ENCODE measurements around the gene RPP21. TPM values are rescaled to one million over a fixed set of nuclear protein-coding genes. Genes with fewer than 3 reads are reported as not detected.
A peak's percentile ranks its signal among the peaks of the same experiment; 100 is the strongest.

The RPP21 gene
- total RNA-seq, 2 experiments from 2014 or later = 50.4 to 88.1 TPM

GRCh38 chr6:30341218-30341617, 3.7 kb upstream of the RPP21 start:
- H4K20me1 ChIP-seq (ENCODE audit: insufficient read depth, low read length) = no peaks in the 10 kb centered on the region
- no peak overlapping the region for H3K4me2 ChIP-seq (ENCODE audit: low read length)
- intact Hi-C loops (cut with micrococcal nuclease; ENCODE audit: unreplicated experiment) = loop anchor here (10.0 kb wide), 1 partner anchor 276 kb away; the partner anchor contains the start of genes POLR1H and PPP1R11
- no peak overlapping the region for H2AFZ ChIP-seq (ENCODE audit: low read length)
- no peak overlapping the region for H3K4me3 ChIP-seq (ENCODE audit: low read depth, low read length, poor library complexity, severe bottlenecking)
- H3K27ac ChIP-seq (ENCODE audit: low read depth, low read length, poor library complexity, severe bottlenecking) = no peak overlapping the region
- POLR2A ChIA-PET = no interaction called here
- peaks cover 7% of the 10 kb centered on the region; the same call in 1 of the 2 replicates for H3K79me2 ChIP-seq (ENCODE audit: insufficient read depth, low read depth, low read length)
- peaks cover 48% of the 10 kb centered on the region for H3K36me3 ChIP-seq (ENCODE audit: insufficient read depth, low read length)
- DNase-seq (ENCODE audit: low spot score) = no peak
- no peaks in the 10 kb centered on the region for H3K9me2 ChIP-seq (ENCODE audit: insufficient read depth, low read length)
- no TSS peak for BruUV-seq (replicated peaks)
- CTCF ChIA-PET (ENCODE audit: unreplicated experiment) = no interaction called here
- no peaks in the 10 kb centered on the region for H3K9me3 ChIP-seq (ENCODE audit: low read length)
- H3K4me1 ChIP-seq (ENCODE audit: insufficient read depth, low read length, poor library complexity, severe bottlenecking) = peaks cover 7% of the 10 kb centered on the region
- no peak for TF ChIP-seq EZH2phosphoT487 (IDR thresholded peaks at IDR 0.05; ENCODE audit: borderline replicate concordance, low read depth, low read length)
- TF ChIP-seq CTCF (conservative IDR thresholded peaks at IDR 0.05; ENCODE audit: low read length) = no peak

GRCh38 chr6:30341728-30342127, 3.2 kb upstream of the RPP21 start:
- intact Hi-C loops (cut with micrococcal nuclease; ENCODE audit: unreplicated experiment) = loop anchor here (10.0 kb wide), 1 partner anchor 277 kb away; the partner anchor contains the start of genes POLR1H and PPP1R11
- no peak for TF ChIP-seq EZH2phosphoT487 (IDR thresholded peaks at IDR 0.05; ENCODE audit: borderline replicate concordance, low read depth, low read length)
- no peak for TF ChIP-seq CTCF (conservative IDR thresholded peaks at IDR 0.05; ENCODE audit: low read length)
- peaks cover 7% of the 10 kb centered on the region; the same call in 1 of the 2 replicates for H3K79me2 ChIP-seq (ENCODE audit: insufficient read depth, low read depth, low read length)
- no peaks in the 10 kb centered on the region for H3K9me3 ChIP-seq (ENCODE audit: low read length)
- ChIA-PET CTCF (ENCODE audit: unreplicated experiment) (no interaction called here), POLR2A (interaction anchor here (0.6 kb wide), 1 partner anchor 498 kb away, joined by 5 read pairs; no protein-coding TSS in a partner anchor)
- no peak overlapping the region for H2AFZ ChIP-seq (ENCODE audit: low read length)
- no peaks in the 10 kb centered on the region for H3K9me2 ChIP-seq (ENCODE audit: insufficient read depth, low read length)
- H3K27ac ChIP-seq (ENCODE audit: low read depth, low read length, poor library complexity, severe bottlenecking) = no peak overlapping the region
- peaks cover 48% of the 10 kb centered on the region for H3K36me3 ChIP-seq (ENCODE audit: insufficient read depth, low read length)
- H3K4me3 ChIP-seq (ENCODE audit: low read depth, low read length, poor library complexity, severe bottlenecking) = no peak overlapping the region
- H3K4me1 ChIP-seq (ENCODE audit: insufficient read depth, low read length, poor library complexity, severe bottlenecking) = peaks cover 10% of the 10 kb centered on the region
- no TSS peak for BruUV-seq (replicated peaks)
- no peak for DNase-seq (ENCODE audit: low spot score)
- no peaks in the 10 kb centered on the region for H4K20me1 ChIP-seq (ENCODE audit: insufficient read depth, low read length)
- no peak overlapping the region for H3K4me2 ChIP-seq (ENCODE audit: low read length)

GRCh38 chr6:30344191-30344867, 627 bp upstream of the RPP21 start:
- POLR2A ChIA-PET = no interaction called here
- Histone ChIP-seq H4K20me1 (ENCODE audit: insufficient read depth, low read length) (no peaks in the 10 kb centered on the region), H3K4me2 (ENCODE audit: low read length) (peak overlapping the region; percentile 79; the same call in 1 of the 2 replicates), H3K36me3 (ENCODE audit: insufficient read depth, low read length) (peaks cover 37% of the 10 kb centered on the region), H3K4me3 (ENCODE audit: low read depth, low read length, poor library complexity, severe bottlenecking) (peak overlapping the region; percentile 82), H3K9me2 (ENCODE audit: insufficient read depth, low read length) (no peaks in the 10 kb centered on the region), H3K27ac (ENCODE audit: low read depth, low read length, poor library complexity, severe bottlenecking) (no peak overlapping the region), H3K4me1 (ENCODE audit: insufficient read depth, low read length, poor library complexity, severe bottlenecking) (peaks cover 16% of the 10 kb centered on the region), H2AFZ (ENCODE audit: low read length) (peak overlapping the region; percentile 63; the same call in 1 of the 2 replicates), H3K9me3 (ENCODE audit: low read length) (no peaks in the 10 kb centered on the region), H3K79me2 (ENCODE audit: insufficient read depth, low read depth, low read length) (peaks cover 7% of the 10 kb centered on the region; the same call in 1 of the 2 replicates)
- intact Hi-C loops (cut with micrococcal nuclease; ENCODE audit: unreplicated experiment) = loop anchor here (2.0 to 10.0 kb wide), 2 partner anchors 132 to 280 kb away; partner anchors contain the start of genes POLR1H, PPP1R11 and TRIM26
- CTCF ChIA-PET (ENCODE audit: unreplicated experiment) = no interaction called here
- DNase-seq (ENCODE audit: low spot score) = no peak
- TF ChIP-seq EZH2phosphoT487 (IDR thresholded peaks at IDR 0.05; ENCODE audit: borderline replicate concordance, low read depth, low read length) (no peak), CTCF (conservative IDR thresholded peaks at IDR 0.05; ENCODE audit: low read length) (no peak)
- BruUV-seq (replicated peaks) = no TSS peak
